IPS-NIHi7 (cell line): ENCODE data around the gene SCO2.

Experiments
- DNase-seq: peaks from one replicate; pipeline ENCODE4 v3.0.0; 2012; ENCODE audit warnings: mixed read lengths; ENCODE audit errors: extremely low spot score

The SCO2 gene, protein sequence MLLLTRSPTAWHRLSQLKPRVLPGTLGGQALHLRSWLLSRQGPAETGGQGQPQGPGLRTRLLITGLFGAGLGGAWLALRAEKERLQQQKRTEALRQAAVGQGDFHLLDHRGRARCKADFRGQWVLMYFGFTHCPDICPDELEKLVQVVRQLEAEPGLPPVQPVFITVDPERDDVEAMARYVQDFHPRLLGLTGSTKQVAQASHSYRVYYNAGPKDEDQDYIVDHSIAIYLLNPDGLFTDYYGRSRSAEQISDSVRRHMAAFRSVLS

DNA sequence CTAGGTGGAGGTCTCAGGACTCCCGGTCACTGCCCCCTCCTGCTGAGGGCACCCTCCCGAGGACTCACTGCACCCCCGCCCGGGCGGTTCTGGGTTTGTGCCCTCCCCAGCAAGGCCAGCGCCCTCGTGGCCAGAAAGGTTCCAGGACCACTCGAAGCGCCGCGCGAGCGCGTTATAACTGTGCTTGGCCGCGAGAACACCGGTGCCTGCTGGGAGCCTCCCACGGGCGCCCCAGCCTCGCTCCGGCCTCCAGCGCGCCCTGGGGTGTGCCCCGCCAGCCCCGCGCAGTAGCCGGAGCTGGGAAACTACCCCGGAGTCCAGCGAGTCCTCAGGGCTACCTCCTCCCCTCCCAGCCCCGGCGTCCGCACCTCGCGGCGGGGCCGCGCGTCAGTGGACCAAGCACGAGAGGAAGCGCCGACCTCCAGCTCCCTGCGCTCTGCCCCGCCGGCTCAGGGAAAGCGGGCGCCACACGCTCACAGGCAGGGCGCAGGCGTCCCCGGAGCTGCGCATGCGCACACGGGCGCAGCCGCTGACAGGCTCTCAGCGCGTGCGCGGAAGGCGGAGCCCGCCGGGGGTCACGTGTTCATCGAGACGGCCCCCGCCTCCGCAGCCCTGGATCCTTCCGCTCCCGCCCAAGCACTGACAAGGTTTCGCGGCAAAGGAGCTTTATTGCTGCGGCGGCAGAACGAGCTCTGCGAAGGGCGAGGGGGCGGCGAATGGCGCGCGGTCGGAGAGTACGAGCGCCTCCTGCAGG is at the start of gene SCO2:
Gene SCO2, minus strand, starts transcription at position 495 of the 754 bp plus-strand sequence. CDS start 1,187 bp downstream, outside the sequence.
- DNase-seq, result peak; percentile 99

DNA sequence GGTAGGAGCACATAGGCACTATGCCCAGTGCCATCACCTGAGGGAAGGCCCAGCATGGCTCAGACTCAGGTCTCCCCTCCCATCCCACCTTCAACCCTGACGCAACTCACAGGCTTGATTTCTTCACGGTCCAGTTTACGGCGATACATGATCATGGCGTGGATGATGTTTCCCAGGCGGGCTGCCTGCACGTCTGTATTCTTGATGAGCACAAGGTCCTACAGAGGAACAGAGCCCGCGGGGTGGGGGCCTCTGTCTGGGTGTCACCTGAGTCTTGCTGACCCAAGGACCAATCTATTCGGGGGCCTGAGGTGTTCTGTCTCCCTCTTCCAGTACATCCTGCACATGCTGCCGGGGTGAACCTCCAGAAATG is 49.0 kb upstream of the SCO2 start:
- no peak for DNase-seq

DNA sequence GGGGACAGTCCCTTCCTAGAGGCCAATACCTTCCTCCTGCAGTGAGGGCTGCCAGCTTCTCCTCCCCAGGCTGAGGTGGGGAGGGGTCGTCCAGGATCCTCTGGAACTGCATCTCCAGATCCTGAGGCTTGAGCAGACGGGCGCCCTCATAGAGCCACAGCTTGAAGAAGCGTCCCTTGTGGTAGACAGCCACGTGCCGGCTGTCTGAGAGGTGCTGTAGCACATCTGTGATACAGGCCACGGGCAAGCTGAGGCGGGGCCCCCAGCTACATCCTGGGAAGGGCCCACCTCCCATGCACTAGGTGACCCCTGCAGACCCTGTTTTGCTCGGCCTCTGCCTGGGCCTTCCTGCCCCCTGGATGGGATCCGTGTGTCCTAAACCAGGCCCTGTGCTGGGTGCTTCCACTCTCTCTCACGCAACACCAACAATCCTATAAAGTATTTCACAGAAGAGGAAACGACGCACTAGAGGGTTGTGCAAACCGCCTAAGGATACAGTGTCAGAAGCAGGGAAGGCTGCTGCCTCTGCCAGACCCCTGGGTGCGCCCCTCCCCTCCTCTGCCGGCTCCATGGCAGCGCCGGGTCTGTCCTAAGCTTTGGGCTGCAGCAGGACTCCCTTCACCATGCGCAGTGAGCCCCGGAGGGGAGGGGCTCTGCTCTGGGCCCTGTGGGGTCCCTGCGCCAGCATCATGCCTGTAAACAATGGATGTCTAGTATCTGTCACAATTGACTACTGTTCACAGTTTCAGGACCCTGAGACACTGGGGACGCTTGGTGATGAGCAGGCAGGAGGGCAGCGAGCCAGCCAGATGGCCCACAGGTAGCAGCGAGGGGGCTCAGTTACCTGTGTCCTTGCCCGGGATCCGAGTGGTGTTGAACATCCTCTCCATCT is 48.3 kb upstream of the SCO2 start:
- no peak for DNase-seq

DNA sequence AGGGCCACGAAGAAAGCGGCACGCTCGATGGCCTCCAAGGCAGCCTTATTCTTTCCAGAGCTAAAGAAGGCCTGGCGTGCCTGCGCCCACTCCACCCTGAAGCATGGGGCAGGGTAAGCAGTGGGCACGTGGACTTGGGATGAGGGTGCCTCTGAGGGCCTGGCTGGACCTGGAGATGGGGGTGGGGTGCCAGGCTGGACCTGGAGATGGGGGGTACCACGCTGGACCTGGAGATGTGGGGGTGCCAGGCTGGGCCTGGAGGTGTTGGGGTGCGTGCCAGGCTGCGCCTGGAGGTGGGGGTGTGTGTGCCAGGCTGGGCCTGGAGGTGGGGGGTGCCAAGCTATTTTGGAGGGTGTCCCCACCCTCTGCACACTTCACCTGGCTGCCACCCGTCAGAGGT is 47.6 kb upstream of the SCO2 start:
- no peak for DNase-seq

DNA sequence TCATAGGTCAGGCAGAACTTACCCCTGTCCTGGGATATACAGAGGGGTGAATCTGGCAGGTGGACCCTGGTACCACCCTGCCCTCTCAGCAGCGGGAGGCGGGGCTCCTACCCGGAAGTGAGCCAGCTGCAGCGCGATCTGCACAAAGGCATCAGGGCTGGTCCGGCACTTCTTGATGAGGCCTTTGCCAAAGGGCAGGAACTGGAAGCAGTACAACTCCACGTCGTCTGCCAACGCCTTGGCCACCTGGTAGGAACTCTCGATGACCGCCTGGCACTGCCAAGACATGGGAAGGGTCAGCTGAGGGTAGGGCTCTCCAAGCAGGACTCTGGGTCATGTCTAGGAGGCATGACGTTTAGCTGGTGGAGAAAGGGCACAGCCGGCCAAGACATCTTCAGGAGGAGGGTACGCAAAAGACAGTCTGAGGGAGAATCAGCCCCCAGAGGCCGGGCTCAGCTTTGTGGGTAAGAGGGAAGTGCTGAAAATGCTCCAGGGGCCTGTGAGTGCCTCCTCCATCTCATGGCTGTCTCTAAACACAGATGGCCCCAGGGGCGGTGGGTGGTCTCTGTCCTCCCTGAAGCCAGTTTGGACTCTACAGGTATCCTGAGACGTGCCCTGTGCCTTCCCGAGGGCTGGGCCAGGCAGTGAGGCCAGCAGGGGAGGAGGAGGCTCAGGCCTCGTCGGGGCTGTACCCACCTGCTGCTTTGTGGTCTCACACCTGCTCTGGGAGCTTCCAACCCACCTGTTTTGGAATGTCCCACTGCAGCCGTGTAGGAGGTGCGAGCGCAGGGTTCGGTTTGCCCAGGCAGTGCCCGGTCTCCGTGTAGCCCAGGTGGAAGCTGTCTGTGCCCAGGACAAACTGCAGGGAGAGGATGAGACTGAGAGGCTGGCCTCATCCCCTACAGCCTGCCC is 46.1 kb upstream of the SCO2 start:
- DNase-seq, result no peak

DNA sequence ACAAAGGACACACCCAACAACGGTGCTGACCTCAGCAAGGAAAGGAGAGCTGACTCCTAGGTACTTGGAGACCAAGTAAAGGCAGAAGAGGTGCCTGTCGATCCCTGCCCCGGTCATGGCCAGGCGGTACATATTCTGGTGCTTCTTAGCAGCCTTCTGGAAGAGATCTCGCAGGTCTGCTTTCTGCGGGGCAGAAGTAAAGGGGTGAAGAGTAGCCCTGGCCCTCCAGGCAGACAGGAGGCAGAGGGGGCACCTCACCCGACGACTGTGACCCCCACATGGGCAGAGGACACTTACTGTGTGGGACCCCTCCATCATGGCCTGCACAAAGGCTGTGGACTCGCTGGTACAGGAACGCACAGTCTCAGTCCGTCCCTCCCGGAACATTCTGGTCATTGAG is 45.5 kb upstream of the SCO2 start:
- no peak for DNase-seq

DNA sequence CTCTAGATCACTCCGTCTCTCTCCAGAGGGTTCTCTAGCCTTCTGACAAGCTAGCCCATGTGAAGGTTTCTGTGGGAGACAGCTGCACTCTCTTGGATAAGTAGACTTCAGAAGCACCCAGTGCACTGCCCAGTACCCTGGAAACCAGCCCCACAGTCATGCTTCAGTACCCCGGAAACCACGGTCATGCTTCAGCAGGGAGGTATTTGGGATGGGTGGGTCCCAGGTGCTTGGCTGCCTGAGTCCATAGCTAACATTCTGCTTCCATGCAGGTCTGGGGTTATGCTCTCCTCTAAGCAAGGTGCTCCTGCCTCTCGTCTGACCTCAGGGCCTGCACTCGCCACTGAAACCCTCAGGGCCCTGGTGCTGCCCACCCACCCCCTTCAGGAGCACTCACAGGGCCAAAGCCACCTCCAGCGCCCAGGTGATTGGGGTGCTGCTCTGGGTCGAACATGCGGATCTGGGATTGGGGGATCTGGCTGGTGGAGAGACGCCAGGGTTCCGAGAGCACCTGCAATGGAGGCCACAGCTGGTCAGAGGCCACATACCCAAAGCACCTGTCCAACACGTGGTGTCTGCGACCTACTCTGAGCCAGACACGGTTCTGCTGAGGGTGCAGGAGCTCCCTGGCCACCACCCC is 44.6 kb upstream of the SCO2 start:
- no peak for DNase-seq

DNA sequence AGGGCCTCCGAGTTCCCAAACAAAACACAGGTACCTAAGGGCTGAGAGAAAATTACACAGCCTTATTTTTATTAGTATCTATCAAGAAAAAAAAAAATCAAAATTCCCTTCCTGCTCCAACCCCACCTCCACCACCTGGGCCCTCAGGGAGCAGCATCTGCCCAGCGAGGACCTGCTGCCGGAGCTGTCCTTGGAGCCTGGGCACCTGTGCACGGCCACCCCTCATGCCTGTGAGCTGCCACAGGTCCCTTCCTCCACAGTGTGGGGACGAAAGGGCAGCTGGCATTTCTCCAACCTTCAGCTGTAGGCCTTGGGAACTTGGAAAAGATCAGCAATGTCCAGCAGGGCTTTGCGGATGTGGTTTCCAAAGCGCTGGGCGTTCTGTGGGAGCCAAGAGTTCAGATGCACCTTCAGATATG is 43.7 kb upstream of the SCO2 start:
- no peak for DNase-seq

DNA sequence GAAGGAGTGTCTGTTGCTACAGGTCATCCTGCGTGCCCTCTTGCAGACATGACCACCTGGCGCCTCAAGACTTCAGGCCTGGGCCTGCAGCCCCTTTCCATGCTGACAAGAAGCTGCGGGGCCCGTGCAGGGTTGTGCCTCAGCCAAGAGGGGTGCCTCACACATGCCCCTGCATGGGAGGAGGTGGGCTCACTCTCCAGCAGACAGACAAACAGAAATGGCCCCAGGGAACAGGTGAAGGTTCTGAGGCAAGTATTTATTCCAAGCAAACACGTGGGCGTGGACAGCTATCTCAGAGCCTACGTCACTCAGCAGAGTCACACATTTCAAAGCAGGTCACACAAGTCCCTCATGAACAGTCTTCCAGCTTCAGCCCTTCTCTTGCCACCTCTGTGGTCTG is 43.2 kb upstream of the SCO2 start:
- no peak for DNase-seq

DNA sequence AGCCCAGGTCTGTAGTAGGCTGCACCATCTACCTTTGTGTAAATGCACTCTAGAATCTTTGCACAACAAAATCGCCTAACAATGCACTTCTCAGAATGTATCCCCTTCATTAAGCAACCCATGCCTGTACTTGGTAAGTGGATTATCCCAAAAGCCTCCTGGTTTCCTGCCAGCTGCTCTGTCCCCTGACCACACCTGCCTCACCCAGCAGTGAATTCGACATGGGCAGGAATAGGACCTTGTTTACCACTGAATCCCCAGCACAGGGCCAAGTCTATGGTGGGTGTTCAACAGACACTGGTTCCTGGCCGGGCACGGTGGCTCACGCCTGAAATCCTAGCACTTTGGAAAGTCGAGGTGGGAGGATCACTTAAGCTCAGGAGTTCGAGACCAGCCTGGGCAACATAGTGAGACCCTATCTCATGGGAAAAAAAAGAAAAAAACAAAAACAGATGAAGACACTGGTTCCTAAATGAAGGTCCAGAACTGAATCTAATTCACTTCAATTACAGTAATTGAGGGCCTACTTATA is 42.4 kb upstream of the SCO2 start:
- no peak for DNase-seq

DNA sequence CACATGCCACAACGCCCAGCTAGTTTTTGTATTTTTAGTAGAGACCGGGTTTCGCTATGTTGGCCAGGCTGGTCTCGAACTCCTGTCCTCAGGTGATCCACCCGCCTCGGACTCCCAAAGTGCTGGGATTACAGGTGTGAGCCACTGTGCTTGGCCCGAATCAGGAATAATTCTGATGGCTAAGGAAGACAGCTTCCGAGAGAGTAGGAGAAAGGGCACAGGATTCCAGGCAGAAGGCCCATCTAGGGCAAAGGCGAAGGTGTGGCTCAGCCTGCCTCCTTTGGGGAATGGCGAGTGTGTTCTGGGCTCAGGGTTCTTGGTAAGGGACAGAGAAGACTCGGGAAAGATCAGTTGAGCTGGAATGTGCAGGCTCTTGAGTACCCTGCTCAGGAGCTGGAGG is 38.9 kb upstream of the SCO2 start:
- no peak for DNase-seq

DNA sequence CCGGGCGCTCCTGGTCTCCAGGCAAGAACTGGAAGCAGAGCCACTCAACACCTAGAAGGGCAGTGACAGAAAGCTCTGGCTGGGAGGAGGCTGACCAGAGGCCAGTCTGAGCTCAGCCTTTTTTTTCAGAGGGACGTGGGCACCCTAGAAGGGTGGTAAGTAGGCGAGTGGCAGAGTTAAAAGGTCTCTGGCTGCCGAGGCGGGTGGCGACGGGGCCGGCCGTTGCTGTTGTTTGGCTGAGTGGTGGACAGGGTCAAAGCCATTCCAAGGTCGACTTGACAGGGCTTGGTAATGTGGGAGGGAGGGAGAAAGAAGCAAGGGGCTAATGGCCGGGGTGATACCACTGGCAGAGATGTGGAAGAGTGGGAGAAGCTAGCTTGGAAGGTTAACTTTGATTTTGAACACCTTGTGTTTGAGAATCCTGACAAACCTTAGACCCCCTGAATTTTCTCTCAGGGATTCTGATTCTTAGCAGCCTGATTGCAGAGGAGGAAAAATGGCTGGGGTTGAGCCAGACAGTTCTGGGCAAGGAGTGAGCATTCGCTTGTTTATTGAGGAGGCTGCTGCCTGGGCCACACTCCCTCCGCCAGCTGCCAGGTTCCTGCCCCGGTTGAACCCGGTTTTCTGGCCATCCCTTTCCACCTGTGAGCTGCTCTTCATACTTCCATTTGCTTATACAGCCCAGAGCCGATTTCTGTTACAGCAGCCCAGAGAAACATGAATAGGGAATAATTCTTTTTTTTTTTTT is 38.2 kb upstream of the SCO2 start:
- DNase-seq, result no peak

DNA sequence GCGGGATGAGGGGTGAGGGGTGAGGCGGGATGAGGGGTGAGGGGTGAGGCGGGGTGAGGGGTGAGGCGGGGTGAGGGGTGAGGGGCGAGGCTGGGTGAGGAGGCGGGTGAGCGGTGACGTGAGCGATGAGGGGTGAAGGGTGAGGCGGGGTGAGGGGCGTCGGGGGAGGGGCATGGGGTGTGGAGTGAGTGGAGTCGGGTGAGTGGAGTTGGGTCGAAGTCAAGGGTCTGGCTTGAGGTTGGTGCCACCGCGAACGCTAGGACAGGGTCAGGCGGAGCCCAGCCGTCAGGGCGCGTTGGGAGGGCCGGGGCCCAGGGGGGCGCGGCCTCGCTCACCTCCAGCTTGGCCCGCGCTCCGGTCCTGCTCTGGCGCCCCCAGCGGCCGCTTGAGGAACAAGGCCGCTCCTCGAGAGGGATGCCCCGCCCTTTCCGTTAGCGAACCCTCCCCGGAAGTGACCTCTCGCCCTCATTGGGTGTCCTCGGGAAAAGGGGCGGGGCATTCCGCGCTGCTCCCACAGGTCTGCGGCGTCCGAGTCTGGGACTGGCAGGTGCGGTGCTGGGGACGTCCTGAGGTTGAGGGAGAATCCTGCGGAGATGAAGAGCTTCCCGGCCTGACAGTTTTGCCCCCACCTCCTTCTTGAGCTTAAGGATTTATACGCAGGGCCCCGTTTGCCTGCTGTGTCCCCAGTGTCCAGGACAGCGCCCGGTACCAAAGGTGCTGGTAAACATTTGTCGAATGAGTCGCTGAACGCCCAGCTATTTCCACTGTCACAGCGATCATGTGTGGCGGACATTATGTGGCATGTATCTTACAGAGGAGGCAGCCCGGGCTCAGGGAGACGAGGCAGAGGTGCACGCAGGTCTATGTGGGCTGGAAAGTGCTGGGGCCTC is 37.4 kb upstream of the SCO2 start, which contains the start of gene SYCE3:
Gene SYCE3, minus strand, starts transcription at position 397 of the 890 bp plus-strand sequence. CDS start 6,514 bp downstream, outside the sequence.
- DNase-seq, result peak; percentile 97

DNA sequence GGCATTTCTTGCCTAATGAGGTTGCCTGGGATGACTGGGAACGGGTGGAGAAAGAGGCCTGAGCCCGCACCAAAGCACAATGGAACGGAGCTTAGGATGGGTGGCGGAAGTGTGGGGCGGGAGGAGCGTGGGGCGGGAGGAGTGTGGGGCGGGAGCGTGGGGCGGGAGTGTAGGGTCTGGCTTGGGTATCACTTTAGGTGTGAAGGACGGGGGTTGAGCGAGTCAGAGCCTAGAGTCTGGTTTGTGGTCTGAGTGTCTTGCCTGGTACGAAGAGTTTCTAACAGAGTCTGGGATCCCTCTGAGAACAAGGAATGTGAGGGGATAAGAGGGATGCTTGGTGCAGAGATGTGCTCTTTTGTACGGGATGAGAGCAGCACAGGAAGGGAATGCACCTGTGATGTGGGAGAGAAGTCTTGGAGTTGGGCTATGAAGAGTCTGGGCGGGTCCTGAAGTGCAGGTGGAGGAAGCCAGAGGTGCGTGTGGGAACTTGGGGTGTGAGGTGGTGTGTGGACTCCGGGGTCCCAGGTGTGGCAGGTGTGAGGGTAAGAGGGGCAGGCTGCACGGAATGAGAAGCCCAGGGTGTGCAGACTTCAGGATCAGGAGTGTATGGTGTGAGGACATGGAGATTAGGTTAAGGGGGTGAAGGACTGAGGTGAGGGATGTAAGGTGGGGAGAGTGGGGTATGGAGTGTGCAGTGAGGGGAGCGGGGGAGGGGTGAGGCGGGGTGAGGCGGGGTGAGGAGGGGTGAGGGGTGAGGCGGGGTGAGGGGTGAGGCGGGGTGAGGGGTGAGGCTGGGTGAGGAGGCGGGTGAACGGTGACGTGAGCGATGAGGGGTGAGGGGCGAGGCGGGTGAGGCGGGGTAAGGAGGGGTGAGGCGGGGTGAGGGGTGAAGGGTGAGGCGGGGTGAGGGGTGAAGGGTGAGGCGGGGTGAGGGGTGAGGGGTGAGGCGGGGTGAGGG is 36.3 kb upstream of the SCO2 start:
- no peak for DNase-seq

DNA sequence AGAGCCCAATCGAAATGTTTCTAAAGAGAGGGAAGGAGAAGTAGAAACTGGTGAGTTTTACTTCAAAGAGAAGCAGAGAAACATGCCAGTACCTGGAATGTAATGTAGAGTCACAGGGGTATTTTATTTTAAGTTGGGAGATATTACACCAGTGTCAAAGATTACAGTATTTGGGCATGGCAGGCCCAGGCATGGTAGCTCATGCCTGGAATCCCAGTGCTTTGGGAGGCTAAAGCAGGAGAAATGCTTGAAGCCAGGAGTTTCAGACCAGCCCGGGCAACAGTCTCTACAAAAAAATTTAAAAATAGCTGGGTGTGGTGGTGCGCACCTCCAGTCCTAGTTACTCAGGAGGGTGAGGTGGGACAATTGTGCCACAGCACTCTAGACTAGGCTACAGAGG is 34.6 kb upstream of the SCO2 start:
- no peak for DNase-seq

DNA sequence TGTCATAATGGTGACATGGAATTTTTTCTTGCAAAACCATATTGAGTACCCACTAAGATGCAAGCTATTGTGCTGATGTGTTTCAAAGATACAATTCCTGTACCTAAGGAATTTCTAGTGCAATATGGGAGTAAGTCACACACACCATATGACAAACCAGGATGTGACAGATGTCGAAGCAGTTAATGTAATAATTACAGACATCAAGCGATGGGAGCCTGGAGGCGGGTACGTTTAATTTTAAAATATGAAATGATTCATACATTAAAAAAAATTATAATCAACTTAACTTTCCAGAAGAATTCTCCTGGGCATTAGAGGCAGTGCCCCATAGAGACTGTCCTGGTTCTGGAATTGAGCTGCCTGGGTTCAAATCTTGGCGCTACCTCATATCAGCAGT is 31.3 kb upstream of the SCO2 start:
- no peak for DNase-seq

DNA sequence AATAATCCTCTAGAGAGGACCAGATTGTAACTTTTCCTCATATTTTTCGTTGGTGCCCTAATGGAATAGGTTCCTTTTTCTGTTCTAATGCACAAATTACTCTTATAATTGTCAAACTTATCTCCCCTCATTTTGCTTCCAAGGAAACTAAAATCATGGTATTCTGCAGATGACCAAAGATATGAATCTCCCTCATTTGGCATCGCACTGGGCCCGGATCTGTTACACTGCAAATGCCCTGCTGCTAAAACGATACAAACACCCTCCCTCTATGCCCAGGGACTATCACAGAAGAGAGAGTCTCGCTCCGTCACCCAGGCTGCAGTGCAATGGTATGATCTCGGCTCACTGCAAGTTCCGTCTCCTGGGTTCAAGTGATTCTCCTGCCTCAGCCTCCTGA is 27.9 kb upstream of the SCO2 start:
- no peak for DNase-seq
